Embryonic facial prominence (tissue), 1 donor: ENCODE data around the gene IDH3A.

Experiments used
- DNase-seq: peaks from one replicate; pipeline ENCODE4 v3.0.0-alpha.2; 2016; ENCODE audit errors: extremely low spot score

The IDH3A gene

GRCh38 chr15:78167227-78167888 is 18.2 kb downstream of the IDH3A start:
- no peak for DNase-seq

- no peak for DNase-seq
Measured at GRCh38 chr15:78168608-78169007, 19.4 kb downstream of the IDH3A start.

GRCh38 chr15:78170848-78171773 is 21.9 kb downstream of the IDH3A start:
- DNase-seq = no peak

GRCh38 chr15:78171864-78172472 is 22.8 kb downstream of the IDH3A start:
- no peak for DNase-seq

GRCh38 chr15:78174401-78174800 is 25.2 kb downstream of the IDH3A start:
- DNase-seq = no peak

- DNase-seq = no peak
Measured at GRCh38 chr15:78175330-78175729, 26.2 kb downstream of the IDH3A start.

- no peak for DNase-seq
Measured at GRCh38 chr15:78177447-78177873, 28.3 kb downstream of the IDH3A start.

GRCh38 chr15:78178064-78178463 is 28.9 kb downstream of the IDH3A start:
- no peak for DNase-seq

GRCh38 chr15:78179286-78179840 is 30.2 kb downstream of the IDH3A start:
- DNase-seq = no peak

- no peak for DNase-seq
Measured at GRCh38 chr15:78179906-78180305, 30.7 kb downstream of the IDH3A start.

- DNase-seq = no peak
Measured at GRCh38 chr15:78182336-78182700, 33.2 kb downstream of the IDH3A start.

- DNase-seq = no peak
Measured at GRCh38 chr15:78182821-78183220, 33.7 kb downstream of the IDH3A start.

- DNase-seq = no peak
Measured at GRCh38 chr15:78192826-78193594, 43.8 kb downstream of the IDH3A start.

GRCh38 chr15:78193731-78194567 is 44.8 kb downstream of the IDH3A start:
- no peak for DNase-seq

GRCh38 chr15:78194568-78194925 is 45.4 kb downstream of the IDH3A start:
- no peak for DNase-seq

GRCh38 chr15:78195735-78196201 is 46.6 kb downstream of the IDH3A start:
- no peak for DNase-seq

GRCh38 chr15:78197632-78198031 is 48.5 kb downstream of the IDH3A start:
- no peak for DNase-seq

GRCh38 chr15:78200276-78200930 is 51.2 kb downstream of the IDH3A start:
- no peak for DNase-seq

GRCh38 chr15:78201281-78202190 is 52.4 kb downstream of the IDH3A start:
- no peak for DNase-seq
